AG08395 (cell line): ENCODE measurements around the gene C1orf174.

Experiments
- DNase-seq: peaks from one replicate; pipeline ENCODE4 v3.0.0; 2012; ENCODE audit warnings: mixed read lengths, low spot score

The C1orf174 gene

GRCh38 chr1:3869751-3870301 is 30.2 kb downstream of the C1orf174 start:
- no peak for DNase-seq

GRCh38 chr1:3868464-3869006 is 31.5 kb downstream of the C1orf174 start:
- DNase-seq: no peak

- DNase-seq: no peak
Measured at GRCh38 chr1:3865606-3866160, 34.4 kb downstream of the C1orf174 start.

- no peak for DNase-seq
Measured at GRCh38 chr1:3864884-3865283, 35.2 kb downstream of the C1orf174 start.

GRCh38 chr1:3863231-3863935 is 36.7 kb downstream of the C1orf174 start:
- no peak for DNase-seq

- DNase-seq: peak; percentile 31
Measured at GRCh38 chr1:3858231-3858981, 41.7 kb downstream of the C1orf174 start.

GRCh38 chr1:3857791-3858129 is 42.3 kb downstream of the C1orf174 start:
- peak; percentile 6 for DNase-seq

GRCh38 chr1:3856923-3857790 is 42.9 kb downstream of the C1orf174 start, which contains the start of the genes CEP104 and DFFB:
Gene CEP104 (minus strand): TSS chr1:3857211. CDS start chr1:3852407, 4,804 bp downstream.
Gene DFFB (plus strand): TSS chr1:3857476. CDS start chr1:3857604, 128 bp downstream.
- DNase-seq: peak; percentile 100

- DNase-seq: no peak
Measured at GRCh38 chr1:3852711-3853485, 47.2 kb downstream of the C1orf174 start.

- no peak for DNase-seq
Measured at GRCh38 chr1:3852091-3852490, 48.0 kb downstream of the C1orf174 start.

- DNase-seq: no peak
Measured at GRCh38 chr1:3851292-3851691, 48.8 kb downstream of the C1orf174 start.

- DNase-seq: no peak
Measured at GRCh38 chr1:3850857-3851256, 49.2 kb downstream of the C1orf174 start.

- no peak for DNase-seq
Measured at GRCh38 chr1:3847081-3847480, 53.0 kb downstream of the C1orf174 start.

- no peak for DNase-seq
Measured at GRCh38 chr1:3846541-3846940, 53.5 kb downstream of the C1orf174 start.

GRCh38 chr1:3842912-3843311 is 57.2 kb downstream of the C1orf174 start:
- DNase-seq: no peak

GRCh38 chr1:3841491-3841890 is 58.6 kb downstream of the C1orf174 start:
- no peak for DNase-seq
